NCI-H2029 treated with DMSO at 0.1 percent for 48 hours (cell line): ENCODE data around the gene PTPA.

Experiments used
- DNase-seq: peaks from one replicate; lab custom pipeline; 2025; lab: John Stamatoyannopoulos, UW

The PTPA gene

DNA sequence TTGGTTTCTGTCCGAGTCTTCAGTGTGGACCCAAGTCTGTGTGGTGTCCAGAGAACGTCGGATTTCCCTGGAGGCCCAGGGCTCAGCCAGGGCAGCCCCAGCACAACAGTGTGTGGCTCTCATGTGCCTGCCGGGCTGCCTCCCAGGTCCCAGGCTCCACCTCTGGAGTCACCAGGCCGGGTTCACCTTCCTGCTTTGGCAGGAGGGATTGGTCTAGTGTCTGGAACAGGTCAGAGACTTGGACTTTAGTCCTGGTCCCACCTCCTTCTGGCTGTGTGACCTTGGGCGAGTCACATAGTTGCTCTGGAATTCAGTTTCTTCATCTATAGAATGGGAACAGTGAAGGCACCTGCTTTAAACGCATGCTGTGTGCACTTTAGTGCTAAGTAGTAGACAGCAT lies 27.1 kb upstream of the PTPA start:
- no peak for DNase-seq

DNA sequence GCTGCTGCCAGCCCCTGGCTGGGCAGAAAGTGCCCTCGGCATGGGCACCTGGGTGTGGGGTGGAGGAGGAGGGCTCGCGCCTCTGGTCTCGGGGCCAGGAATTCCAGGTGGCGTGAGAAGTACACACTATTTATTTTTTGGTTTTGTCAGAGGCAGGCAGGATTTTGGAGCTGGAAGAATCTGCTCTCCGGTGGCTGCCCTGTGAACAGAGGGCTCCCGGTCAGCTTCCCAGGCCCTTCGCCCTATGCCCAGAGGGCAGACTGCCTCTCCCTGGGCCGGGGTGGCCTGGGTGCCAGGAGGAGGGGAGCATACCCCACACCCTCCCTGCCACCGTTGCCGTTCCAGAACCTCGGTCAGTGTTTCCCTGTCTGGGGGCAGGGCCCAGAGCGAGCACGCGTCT lies 22.0 kb upstream of the PTPA start:
- DNase-seq = no peak

DNA sequence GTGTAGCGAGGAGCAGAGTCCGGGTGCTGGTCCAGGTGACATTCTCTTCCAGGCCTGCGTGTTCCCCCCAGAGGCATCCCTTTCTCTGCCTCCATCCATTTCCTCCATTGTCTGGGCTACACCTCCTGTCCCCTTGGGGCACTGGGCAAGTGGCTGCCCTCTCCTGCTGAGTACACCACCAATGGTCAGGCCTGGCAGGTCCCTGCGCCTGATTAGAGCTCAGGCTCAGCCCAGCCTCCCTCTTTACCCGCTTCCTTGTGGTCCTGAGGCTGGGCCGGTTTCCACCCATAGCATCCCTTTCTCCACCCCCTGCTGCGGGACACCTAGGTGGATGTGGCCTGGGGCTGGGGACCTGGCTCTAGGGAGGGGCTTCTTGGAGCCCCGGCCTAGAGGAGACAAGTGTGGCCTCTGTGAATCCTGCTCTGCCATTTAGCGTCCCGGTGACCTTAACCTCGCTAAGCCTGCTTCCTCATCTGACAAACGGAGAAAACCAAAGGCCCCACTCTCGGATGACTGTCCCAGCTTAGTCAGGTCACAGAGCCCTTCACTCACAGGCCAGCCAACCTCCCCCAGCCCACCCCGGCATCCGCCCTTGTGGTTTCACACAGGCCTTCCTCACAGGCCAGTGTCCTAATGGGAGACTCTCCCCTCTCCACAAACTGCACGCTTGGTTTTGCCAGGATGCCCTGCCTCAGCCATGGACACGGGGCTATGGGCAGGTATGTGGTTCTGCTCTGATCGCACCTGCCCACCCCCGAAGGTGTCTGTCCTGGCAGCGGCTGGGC lies 17.4 kb upstream of the PTPA start:
- DNase-seq = no peak

DNA sequence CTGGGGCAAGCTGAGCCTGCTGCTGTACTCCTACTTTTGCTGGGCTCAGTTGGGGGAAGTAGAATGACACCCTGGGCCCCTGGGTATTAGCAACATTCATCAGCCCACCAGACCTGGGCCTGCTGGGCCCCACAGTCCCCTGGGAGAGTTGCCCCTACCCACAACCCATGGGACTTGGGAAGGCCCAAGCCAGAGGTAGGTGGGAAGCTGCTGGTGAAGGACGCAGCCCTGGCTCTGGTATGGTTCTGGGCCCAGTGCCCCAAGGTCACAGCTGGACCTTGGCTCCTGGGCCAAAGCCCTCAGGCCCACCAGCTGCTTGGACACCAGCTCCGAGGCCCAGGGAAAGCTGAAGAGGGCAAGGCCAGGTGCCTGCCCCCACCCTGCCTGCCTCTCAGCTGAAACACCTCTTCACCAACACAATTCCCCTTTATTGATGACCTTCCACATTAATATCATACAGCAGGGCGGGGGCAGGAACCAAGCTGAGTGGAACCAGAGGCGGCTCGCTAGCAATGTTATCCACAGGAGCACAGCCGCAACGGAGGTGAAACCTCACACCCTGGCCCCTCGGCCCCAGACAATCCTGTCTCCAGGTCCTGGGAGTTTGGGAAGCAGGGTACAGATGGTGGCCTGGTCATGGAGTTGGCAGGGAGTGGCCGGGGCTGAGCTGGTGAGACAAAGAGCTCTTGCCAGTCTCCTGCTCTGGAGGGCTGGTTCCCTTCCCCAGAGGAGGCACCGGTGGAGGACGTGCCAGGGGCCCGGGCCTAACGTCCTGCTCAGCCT lies 16.6 kb upstream of the PTPA start:
- no peak for DNase-seq

DNA sequence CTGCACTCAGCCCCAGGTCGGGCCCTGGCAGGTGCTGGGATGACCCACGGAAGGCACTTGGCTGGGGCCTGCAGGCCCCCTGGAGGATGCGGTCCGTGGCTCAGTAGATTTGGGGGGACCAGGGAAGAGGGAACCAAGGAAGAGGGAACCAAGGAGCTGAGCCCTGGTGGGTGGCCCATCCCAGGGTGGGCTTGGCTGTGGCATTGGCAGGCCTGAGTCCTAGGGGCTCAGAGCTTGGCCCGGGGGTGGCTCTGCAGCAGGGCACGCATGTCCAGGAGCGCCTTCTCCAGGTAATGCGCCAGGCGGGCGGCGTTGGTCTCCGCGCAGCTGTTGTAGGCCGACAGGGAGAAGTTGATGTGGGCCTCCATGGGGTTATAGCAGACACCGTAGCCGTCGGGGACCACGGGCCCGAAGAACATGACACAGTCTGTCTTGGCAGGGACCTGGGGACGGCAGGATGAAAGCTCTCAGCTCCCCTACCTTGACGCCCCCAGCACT lies 16.0 kb upstream of the PTPA start:
- no peak for DNase-seq

DNA sequence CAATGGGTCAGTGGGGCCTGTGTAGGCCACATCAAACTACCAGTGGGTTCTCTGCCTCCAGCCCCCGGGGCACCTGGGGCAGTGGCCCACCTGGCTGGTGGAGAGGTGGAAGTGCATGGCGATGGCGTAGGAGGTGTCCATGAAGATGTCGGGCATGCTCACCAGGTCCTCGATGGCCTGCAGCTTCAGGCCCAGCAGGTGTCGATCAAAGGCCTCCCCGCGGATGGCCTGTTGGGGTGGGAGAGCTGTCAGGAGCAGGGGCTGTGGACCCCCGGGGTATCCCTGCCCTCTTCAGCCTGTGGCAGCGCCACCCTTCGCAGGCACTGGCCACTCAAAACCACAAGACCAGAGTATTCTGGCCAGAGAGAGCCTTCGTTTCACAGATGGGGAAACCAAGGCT lies 15.3 kb upstream of the PTPA start:
- DNase-seq = no peak

DNA sequence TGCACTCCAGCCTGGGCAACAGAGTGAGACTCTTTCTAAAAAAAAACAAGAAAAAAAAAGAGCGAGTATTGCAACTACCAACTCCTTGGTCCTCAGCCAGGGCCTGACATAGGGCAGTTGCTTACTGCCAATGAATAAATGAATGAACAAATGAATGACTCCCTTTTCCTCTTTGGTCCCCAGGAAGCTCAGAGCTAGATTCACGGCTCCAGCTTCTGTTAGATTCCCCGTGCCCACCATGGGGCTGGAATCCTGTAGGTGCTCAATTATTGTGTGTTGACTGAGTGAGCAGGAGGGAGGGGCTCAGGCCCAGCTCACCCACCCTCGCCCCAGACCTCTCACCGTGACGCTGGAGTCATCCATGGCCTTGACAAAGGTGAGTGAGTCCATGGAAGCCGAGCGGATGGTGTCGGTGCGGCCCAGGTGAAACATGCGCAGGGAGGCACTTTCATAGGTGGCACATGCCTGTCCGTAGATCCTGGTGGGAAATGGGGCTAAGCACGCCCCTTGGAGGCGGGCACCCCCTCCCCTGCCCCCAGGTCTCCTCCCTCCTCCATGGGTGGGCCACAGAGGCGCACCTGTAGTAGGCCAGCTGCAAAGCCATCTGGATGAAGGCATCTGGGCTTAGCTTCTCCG lies 13.4 kb upstream of the PTPA start:
- no peak for DNase-seq

DNA sequence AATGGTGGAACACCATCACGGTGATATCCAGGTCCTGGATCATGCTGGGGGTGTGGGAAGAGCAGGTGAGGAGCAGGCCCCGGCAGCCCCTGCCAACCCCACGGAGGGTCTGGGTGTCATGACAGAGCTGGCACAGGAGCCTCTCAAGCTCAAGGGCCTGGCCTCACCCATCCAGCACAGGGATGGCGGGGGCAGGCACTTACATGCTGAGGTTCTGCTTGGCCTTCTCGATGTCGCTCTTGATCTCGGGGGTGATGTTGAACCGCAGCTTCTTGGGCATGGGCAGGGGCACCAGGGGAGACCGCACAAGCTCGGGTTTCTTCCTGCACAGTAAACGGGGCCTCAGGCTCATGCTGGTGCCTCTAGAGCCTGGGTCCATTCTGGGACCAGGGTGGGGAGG lies 12.9 kb upstream of the PTPA start:
- DNase-seq = no peak

DNA sequence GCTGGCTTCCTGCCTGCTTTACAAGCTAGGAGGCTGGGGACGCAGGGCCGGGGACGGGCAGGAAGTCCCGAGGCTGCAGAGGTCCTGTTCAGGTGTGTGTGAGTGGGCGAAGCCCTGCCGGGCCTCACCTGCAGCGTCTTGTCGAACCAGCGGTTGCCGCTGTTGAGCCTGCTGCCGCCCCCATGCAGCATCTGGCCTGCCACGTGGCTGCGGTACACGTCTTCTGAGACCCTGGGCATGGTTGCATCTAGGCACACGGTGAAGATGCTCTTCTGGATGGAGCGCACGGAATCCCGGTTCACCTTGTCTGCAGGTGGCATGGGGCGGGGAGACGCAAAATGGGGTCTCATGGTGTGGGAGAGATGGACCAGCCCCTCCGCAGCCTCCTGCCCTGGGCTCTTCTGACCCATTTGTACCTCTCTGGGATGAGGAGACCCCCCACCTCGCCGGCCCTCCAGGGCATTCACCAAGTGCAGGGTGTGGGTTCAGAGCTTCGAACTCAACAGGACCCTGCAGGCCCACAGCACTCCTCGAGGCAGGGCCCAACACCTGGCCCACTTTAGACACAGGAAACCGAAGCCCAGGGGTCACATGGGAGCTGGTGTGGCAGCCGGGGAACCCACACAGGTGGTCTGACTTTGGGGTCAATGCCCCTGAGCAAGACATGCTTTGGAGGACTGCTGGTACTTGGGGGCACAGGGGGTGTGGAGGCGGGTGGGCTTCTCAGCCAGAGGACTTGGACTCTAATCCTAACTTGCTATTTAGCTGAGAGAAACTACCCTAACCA lies 10.6 kb upstream of the PTPA start:
- no peak for DNase-seq

DNA sequence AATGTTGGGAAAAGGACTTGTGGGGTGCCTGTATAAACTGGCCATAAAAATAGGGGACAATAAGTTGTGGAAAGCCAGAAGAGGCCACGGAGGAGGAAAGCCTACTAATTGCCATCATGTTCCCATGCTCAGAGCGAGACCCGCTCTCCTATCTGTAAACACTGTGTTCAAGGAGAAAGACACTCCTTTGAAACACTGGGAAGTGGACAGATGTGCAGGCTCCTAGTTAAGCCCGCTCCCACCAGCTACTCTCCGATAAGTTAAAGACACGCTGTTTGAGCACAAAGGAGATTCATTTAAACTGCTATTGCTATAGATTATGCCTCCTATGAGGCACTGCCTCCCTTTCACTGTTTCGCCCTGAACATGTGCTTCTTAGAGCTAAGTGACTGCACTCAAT lies 9.9 kb upstream of the PTPA start:
- no peak for DNase-seq

DNA sequence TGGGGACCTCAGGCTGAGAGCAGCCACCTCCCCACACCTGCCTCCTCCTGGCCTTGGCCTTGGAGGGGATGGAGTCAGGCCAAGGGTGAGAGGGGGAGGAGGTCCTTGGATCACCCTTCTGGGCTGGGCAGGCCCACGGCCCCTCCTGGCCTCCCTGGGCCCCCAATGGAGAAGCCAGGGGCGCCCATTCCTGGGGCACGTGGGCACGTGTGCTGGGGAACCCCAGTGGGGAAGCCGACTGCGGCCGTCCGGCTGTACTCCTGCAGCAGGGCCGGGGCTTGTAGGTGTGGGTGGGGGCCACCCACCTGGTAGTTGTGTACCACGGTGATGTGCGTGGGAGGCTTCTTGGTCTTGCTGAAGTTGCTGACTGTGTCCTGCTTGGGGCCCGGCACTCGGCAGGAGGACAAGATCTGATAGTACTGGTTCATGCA lies 9.1 kb upstream of the PTPA start:
- DNase-seq = no peak

DNA sequence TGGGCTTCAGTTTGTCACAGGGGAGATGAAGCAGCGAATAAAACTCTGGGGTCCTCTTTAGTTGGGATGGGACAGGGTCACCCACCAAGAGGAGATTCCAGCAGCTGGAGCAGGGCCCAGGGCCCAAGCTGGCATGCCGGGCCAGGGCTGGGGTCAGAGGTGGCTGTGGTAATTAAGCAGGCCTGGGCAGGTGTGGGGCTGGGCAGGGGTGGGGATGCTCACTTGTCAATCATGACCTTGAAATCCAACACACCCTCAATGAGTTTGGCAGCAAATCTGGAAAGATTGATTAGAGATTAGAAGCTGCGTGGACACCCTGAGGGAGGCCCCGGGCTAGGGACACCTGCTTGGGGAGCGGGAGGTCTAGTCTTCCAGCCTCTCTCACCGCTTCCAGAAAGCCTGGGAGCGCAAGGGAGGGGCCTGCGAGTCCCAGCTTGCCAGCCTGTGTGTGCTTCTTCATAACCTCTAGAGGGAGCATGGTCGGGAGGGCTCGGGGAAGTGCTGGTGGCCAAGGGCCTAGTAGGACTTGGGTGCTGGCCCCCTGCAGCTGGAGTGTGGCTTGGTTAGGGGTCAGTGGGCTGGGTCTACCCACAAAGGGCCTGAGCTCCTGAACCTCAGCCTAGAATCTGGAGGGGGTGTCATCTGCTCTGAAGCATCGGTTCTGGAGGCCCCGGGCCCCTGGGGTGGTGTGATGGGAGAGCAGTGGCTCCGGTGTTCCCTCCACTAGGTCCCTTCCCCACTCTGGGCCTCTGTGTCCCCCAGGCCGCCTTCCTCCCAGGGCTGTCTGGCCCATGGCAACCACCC lies 8.2 kb upstream of the PTPA start:
- DNase-seq = no peak

DNA sequence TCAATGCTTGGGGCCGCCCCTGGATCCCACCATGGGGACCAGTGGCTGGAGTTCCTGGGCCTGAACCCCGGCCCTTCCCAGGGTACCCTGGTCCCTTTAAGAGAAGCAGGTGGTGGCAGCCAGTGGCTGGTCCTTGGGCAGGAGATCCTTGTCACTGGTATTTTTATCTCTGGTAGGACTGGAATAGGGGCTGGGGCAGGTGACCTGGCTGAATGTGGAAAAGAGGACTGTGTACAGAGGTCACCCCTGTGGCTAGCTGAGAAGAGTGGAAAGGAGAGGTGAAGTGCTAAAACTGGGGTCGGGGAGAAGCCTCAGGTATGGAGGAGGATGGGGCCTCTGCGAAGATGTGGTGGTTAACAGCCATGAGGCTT lies 7.6 kb upstream of the PTPA start:
- DNase-seq = no peak

DNA sequence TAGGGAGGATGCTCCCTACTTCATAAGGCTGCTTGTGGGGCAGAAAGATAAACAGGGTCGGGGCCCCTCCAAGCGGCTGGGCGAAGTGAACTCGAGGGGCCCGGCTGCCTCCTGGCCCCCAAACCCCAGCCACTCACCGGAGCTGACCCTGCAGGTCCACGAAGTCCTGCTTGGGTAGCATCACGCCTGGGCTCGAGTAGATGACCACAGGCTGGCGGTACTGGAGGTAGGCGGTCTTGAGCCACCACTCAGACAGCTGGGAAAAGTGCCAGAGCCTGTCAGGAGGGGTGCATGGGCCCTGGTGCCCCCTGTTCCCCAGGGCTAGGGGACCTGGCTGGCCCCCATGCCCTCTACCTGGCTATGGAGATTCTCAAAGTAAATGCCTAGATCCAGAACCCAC lies 7.2 kb upstream of the PTPA start:
- DNase-seq = no peak

DNA sequence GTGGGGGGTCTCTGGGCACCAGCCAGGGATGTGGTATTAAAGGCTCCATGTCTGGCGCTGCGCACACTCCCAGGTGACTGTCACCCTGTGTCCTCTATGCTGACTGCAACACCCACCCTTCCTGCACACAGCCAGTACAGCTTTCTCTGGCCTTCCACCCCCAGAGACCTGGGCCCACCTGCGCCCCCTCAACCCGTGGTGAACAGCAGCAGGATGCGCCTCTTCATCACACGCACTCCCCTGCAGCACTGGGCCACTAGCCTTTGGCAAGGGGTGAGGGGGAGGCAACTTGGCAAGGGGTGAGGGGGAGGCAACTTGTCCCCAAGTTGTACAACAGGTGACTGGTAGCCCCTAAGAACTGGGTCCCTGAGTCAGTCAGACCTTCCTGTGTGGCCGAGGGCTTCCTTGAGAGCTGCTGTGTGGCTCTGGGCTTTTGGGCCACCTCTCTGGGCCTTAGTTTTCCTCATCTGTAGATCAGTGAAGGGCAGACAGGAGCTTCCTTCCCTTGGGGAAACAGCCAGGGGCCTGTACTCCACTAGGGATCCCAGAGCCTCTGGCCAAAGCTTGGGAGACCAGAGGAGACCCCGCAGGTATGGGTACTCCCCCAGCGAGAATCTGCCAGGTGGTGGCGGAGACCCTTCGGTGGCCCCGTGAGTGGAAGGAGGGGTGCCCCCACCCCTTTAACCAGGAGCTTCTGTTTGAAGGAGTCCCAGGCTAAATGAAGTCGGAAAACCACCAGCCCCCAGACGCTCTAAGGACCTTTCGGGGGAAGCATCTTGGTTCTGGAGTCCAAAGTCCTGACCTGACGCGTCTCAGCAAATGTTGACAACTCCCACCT lies 5.1 kb upstream of the PTPA start:
- no peak for DNase-seq

DNA sequence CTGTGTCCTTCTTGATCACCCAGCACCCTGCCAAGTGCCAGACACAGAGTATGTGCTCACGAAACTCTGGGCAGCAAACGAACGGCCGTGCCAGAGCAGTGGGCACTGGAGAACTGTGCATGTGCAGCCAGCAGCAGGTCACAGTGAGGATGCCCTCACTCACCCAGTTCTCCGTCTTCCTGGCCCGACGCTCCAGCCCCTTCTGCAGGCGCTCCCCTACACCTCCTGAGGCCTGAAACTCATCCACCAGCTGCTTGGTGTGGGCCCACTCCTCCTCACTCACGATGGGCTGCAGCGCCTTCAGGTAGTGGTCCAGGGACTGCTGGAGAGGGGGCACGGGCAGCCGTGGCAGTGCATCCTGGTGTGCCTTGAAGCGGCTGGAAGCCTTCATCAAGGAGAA lies 3.6 kb upstream of the PTPA start:
- no peak for DNase-seq

DNA sequence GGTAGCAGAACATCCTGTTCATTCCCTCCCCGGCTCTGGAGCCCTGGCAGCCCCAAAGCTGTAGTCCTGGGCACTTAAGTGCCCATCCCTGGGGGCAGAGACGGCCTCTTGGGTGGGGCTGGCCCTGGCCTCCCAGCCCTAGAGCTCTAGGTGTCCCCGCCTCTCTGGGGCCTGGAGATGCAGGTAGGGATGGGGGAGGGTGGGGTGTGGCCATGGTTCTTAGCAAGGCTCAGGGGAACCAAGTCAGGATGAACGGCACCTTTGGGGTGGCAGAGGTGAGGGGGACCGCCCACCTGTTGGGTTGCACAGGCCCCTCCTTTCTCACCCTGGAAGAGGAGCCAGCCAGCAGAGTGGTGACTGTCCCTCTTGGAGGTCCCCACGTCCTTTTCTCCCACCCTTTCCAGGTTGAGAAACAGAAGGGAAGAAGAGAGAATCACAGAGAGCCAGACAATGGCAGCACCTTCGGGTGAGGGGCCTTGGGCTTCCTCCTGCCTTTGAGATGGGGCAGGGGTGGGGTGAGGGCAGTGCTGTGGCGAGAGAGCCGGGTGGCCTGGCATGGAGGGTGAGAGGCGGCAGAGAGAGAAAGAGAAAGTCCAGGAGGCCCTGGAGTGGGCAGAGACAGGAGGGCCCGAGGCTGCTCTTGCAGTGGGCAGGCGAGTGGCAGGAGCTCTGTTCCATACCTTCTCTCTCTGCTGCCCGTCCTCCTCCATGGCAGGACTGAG lies 3.0 kb upstream of the PTPA start:
- no peak for DNase-seq

DNA sequence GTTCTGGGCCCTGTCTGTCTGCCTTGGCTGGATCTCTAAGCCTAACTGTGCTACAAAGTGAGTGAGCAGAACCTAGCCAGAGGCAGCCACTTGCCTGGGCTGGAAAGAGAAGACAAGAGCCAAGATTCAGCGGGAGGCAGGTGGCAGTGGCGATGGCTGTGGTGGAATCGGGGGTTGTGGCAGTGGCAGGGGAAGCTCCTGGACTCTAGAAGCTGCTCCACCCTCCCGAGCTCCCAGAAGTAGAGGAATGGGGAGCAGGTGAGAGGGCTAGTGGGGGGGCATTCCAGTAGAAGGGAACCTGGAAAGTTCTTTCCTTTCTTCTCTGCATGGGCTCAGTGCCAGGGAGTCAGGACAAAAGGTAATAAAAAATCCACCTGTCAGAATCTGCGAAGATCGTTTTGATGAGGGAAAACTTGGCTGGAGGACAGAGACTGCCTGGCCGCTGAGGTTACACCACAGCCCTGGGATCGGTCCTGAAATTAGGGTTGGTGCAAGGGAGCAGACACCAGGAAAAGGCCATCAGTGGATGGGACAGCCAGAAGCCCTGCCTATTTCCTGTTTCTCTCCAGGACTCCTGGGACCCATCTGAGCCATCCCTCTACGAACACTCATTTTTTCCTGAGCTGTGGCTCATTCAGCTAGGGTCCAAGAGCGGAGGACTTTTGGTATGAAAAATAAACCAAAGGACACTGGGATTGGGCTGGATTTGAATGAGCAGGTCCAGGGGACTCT lies 2.2 kb upstream of the PTPA start:
- no peak for DNase-seq

DNA sequence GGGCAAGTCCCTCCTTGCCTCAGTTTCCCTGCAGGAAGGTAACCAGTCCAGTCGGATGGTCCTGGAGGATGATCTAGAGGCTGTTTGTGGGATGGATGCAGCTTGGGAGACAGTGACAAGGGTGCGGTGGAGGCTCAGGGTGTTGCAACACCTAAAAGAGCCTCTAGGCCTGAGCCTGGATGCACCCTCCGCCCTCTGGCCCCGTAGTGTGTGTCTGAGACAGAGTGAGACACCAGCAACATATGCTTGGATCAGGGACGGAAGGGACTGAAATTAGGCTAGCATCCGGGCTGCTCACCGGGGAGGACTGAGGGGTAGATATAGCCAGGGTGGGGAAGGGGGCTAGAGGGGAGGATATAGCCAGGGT lies 1.7 kb upstream of the PTPA start:
- no peak for DNase-seq
